GM19023 (cell line): ENCODE data around the gene VPS41.

Experiments
- ATAC-seq: cut with Tn5 transposase; IDR thresholded peaks from one replicate; pipeline ENCODE4 v1.9.1; 2021; ENCODE audit warnings: mild to moderate bottlenecking, moderate library complexity; ENCODE audit not compliant: unreplicated experiment

The VPS41 gene

GRCh38 chr7:38677981-38678697, 230.9 kb downstream of the VPS41 start:
- no peak for ATAC-seq

- ATAC-seq: no peak
Measured at GRCh38 chr7:38675494-38676106, 233.4 kb downstream of the VPS41 start.

GRCh38 chr7:38674513-38674912, 234.5 kb downstream of the VPS41 start:
- ATAC-seq: no peak

GRCh38 chr7:38673795-38674194, 235.2 kb downstream of the VPS41 start:
- ATAC-seq: no peak
